GM21447 (cell line): Measurements from ENCODE around the gene SCT.
A peak's percentile ranks its signal among the peaks of the same experiment; 100 is the strongest.

ENCODE experiments used
- ATAC-seq: cut with Tn5 transposase; IDR thresholded peaks from one replicate; pipeline ENCODE4 v1.9.1; 2021; ENCODE audit not compliant: unreplicated experiment

The SCT gene

GRCh38 chr11:623349-623869 lies 3.6 kb downstream of the SCT start:
- no peak for ATAC-seq

- no peak for ATAC-seq
Measured at GRCh38 chr11:621838-622237, 5.1 kb downstream of the SCT start.

GRCh38 chr11:620935-621814 lies 5.8 kb downstream of the SCT start:
- no peak for ATAC-seq

GRCh38 chr11:620201-620600 lies 6.8 kb downstream of the SCT start:
- ATAC-seq: no peak

- ATAC-seq: no peak
Measured at GRCh38 chr11:619628-620050, 7.3 kb downstream of the SCT start.

GRCh38 chr11:618856-619627 lies 7.9 kb downstream of the SCT start:
- no peak for ATAC-seq

GRCh38 chr11:617912-618682 lies 8.9 kb downstream of the SCT start:
- no peak for ATAC-seq

GRCh38 chr11:617199-617911 lies 9.6 kb downstream of the SCT start:
- no peak for ATAC-seq

- ATAC-seq: no peak
Measured at GRCh38 chr11:616320-617198, 10.4 kb downstream of the SCT start.

GRCh38 chr11:615504-616319 lies 11.3 kb downstream of the SCT start, which contains the start of gene IRF7:
Gene IRF7 (minus strand): TSS chr11:615950. CDS start chr11:615364, 586 bp downstream.
- ATAC-seq: peak; percentile 84

GRCh38 chr11:614623-615503 lies 12.1 kb downstream of the SCT start:
- no peak for ATAC-seq

GRCh38 chr11:614021-614622 lies 12.9 kb downstream of the SCT start:
- ATAC-seq: no peak

GRCh38 chr11:613369-613968 lies 13.5 kb downstream of the SCT start:
- no peak for ATAC-seq

GRCh38 chr11:612961-613300 lies 14.1 kb downstream of the SCT start:
- ATAC-seq: no peak

- ATAC-seq: no peak
Measured at GRCh38 chr11:612201-612960, 14.6 kb downstream of the SCT start.
